Muscle of leg (tissue), 11 donors: ENCODE data around the gene BTBD9. TPM values are rescaled to one million over a fixed set of nuclear protein-coding genes. Genes with fewer than 3 reads are reported as not detected.

Experiments used
- DNase-seq: peaks from one replicate; pipeline ENCODE4 v3.0.0; 2013
- H3K27ac ChIP-seq: one replicate; pipeline ENCODE4 v1.5.1; 2013; ENCODE audit warnings: mild to moderate bottlenecking, low read length, control low read depth
- H3K27me3 ChIP-seq: one replicate; pipeline ENCODE4 v1.6.1; 2013; ENCODE audit warnings: low read length; ENCODE audit not compliant: control insufficient read depth, insufficient read depth
- H3K36me3 ChIP-seq: one replicate; pipeline ENCODE4 v1.6.1; 2013; ENCODE audit warnings: low read length; ENCODE audit not compliant: control insufficient read depth, insufficient read depth
- H3K4me1 ChIP-seq: one replicate; pipeline ENCODE4 v1.6.1; 2013; ENCODE audit warnings: low read length; ENCODE audit not compliant: control insufficient read depth, insufficient read depth
- H3K4me3 ChIP-seq: one replicate; pipeline ENCODE4 v1.5.1; 2013; ENCODE audit warnings: low read length, control low read depth
- H3K9me3 ChIP-seq: replicated peaks from 2 replicates; pipeline ENCODE4 v1.6.1; 2013; ENCODE audit warnings: low read depth, low read length; ENCODE audit not compliant: control insufficient read depth
- WGBS: methylation state at CpG from one replicate; pipeline ENCODE4 v1.1.5; 2013; ENCODE audit warnings: missing lambda C conversion rate; ENCODE audit not compliant: insufficient coverage; 5-methylcytosine and 5-hydroxymethylcytosine counted together
- polyA plus RNA-seq, 8 donors: library from polyadenylated mRNA; unstranded; fragments of 120-200 nt; gene quantifications; one replicate each; pipeline versions ENCODE4 v1.2.1 to v1.2.3, GENCODE V29; 2013; ENCODE audit warnings: inconsistent platforms in 1 of 8, low replicate concordance in 1 of 8; ENCODE audit not compliant: insufficient read length in 8 of 8, insufficient read depth in 1 of 8
- total RNA-seq: library from RNA; stranded (reverse); fragments of 120-200 nt; gene quantifications from one replicate; pipeline ENCODE4 v1.2.4, GENCODE V29; 2013

The BTBD9 gene
- total and polyA plus RNA-seq, 9 donors: 6.5 to 10.5 (median 8.2) TPM

DNA sequence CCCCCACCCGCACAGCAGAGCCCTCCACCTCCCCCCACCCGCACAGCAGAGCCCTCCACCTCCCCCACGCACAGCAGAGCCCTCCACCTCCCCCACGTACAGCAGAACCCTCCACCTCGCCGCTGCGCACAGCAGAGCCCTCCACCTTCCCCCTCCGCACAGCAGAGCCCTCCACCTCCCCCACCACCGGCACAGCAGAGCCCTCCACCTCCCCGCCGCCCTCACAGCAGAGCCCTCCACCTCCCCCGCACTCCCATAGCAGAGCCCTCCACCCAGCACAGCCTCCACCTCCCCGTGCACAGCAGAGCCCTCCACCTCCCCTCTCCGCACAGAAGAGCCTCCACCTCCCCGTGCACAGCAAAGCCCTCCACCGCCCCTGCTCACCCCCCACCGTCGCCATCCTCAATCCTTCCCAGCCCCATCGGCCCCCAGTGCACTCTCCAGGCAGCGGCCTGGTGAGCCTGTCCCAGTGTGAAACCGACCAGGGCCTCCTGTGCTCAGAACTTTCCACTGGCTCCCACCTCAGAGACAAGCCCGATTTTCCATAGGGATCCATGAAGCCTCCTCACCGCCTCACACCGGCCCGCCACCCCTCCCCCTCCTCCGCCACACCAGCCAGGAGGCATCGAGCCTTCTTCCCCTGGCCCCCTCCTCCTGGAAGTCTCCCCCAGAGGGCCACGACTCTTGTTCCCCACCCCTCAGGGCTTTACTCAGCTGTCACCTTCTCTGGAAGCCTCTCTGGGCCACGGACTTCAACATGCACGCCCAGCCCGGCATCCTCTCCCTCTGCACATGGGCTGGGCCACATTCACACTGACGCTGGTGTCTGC lies 473.1 kb downstream of the BTBD9 start:
- WGBS: 68% methylated on average over 19 of the region's 32 CpGs
- Histone ChIP-seq H3K27ac (no peak overlapping the region), H3K9me3 (no peaks in the 10 kb centered on the region), H3K27me3 (no peaks in the 10 kb centered on the region), H3K4me1 (peaks cover 25% of the 10 kb centered on the region), H3K36me3 (no peaks in the 10 kb centered on the region), H3K4me3 (no peak overlapping the region)
- DNase-seq: no peak

DNA sequence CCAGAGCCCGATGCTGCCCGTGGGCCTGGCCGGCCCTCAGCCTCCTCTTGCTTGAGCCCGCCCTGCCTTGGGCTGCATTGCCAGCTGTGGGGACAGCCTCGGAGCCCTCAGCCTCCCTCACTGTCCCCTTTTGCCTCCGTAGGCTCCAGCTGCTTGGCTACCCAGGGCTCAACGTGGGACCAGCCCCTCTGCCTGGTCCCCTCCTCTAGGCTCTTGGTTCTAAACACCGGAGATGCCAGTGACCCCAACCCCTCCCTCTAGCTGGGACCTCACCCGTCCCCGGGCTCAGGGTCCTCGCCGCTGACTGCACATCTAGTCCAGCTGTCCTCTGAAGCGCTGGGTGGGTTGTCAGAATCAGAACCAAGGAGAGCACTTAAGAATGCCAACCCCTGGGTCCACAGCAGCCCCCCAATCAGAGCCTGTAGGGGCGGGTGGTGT lies 475.0 kb downstream of the BTBD9 start:
- Histone ChIP-seq H3K27me3 (no peaks in the 10 kb centered on the region), H3K27ac (no peak overlapping the region), H3K9me3 (no peaks in the 10 kb centered on the region), H3K4me1 (peaks cover 20% of the 10 kb centered on the region), H3K36me3 (peaks cover 5% of the 10 kb centered on the region), H3K4me3 (no peak overlapping the region)
- 87% methylated on average over 7 of the region's 14 CpGs for WGBS
- DNase-seq: no peak

DNA sequence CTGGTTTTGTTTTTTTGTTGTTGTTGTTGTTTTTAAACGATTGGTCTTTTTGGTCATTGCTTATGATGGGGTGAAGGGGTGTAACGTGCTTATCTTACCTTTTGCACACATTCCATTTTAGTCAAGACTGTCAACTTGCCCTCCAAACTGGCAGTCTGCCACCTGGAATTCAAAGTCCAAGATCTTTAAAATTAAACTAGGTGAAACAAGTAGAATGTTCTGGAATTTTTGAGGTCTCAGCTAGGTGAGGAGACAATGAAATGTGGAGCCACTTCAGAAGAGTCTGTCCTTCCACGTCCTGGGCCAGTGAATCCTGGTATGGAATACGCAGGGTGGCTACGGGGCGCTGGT lies 475.6 kb downstream of the BTBD9 start:
- H3K4me3 ChIP-seq: no peak overlapping the region
- H3K27me3 ChIP-seq: no peaks in the 10 kb centered on the region
- no peaks in the 10 kb centered on the region for H3K9me3 ChIP-seq
- WGBS: 96% methylated on average over 4 of the region's 6 CpGs
- no peak for DNase-seq
- no peak overlapping the region for H3K27ac ChIP-seq
- peaks cover 8% of the 10 kb centered on the region for H3K36me3 ChIP-seq
- peaks cover 17% of the 10 kb centered on the region for H3K4me1 ChIP-seq

DNA sequence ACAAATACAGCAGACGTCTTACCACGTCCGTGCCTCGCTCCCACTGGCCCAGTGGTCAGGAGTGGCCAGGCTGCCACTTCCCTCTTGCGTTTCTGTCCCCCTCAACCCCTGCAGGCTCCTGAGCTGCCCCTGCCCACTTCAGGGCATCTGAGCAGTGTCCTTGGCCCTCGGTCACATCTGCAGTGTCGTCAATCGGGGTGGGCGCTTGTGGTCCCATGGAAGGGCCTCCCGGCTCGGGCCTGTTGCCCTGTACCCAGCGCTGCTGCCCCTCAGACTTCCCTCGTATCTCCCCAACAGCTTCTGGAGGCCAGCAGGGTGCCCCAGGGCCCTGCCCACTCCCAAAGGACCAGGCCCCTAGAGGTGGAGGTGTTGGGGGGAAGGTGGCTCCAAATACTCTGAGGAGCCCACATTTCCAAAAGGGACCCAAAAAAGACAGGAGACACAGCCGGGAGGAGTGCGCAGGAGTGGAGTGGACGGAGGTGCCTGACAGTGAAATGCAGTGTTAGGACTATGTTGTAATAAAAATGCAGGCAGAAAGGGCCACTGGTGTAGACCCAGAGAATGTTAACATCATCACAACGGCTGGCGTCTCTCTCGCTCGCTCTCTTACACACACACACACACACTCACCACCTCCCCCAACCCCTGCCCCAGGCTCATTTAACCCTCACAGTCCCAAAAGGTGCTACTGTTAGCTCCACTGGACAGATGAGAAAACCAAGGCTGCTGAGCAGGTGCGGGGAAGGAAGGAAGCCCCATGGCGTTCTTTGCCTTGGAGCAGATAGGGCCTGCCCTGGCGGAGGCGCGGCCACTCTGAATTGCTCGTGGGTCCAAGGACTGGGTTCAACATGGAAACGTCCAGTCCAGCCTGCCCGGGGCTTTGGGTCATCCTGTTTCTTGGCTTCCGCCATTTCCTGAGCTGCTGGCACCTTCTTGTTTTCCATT lies 476.3 kb downstream of the BTBD9 start:
- Histone ChIP-seq H3K27me3 (no peaks in the 10 kb centered on the region), H3K4me3 (no peak overlapping the region), H3K36me3 (peaks cover 9% of the 10 kb centered on the region), H3K27ac (no peak overlapping the region), H3K4me1 (peaks cover 11% of the 10 kb centered on the region), H3K9me3 (no peaks in the 10 kb centered on the region)
- WGBS: 74% methylated on average over 21 of the region's 29 CpGs
- DNase-seq: no peak

DNA sequence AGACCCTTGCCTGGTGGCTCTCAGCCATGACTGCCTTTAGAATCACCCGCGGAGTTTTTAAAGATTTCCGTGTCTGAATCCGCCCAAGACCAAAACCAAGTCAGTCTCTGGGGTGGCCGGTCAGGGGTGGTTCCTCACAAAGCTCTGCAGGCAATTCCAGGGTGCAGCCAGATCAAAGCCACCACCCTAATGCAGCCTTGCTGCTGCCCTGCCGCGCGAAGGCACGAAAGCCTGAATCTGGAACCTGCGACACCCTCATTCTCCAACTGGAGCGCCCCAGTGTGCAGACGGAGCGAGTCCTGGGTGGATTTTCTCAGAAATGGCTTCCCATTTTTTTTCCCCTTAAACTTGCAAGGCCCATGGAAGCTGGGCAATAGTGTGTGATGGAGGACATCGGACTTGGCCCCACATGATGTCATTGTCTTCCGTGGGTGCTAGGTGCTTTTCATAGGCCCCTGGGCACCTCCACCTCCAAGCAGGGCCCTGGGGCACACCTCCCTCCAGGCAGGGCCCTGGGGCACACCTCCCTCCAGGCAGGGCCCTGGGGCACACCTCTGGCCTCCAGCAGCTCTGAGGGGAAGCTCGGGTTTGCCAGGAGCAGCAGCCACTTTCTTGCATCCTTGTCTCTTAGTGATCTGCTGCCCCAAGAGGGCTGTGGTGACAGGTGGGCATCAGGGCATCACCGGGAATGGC lies 477.1 kb downstream of the BTBD9 start:
- H3K27ac ChIP-seq: no peak overlapping the region
- DNase-seq: no peak

DNA sequence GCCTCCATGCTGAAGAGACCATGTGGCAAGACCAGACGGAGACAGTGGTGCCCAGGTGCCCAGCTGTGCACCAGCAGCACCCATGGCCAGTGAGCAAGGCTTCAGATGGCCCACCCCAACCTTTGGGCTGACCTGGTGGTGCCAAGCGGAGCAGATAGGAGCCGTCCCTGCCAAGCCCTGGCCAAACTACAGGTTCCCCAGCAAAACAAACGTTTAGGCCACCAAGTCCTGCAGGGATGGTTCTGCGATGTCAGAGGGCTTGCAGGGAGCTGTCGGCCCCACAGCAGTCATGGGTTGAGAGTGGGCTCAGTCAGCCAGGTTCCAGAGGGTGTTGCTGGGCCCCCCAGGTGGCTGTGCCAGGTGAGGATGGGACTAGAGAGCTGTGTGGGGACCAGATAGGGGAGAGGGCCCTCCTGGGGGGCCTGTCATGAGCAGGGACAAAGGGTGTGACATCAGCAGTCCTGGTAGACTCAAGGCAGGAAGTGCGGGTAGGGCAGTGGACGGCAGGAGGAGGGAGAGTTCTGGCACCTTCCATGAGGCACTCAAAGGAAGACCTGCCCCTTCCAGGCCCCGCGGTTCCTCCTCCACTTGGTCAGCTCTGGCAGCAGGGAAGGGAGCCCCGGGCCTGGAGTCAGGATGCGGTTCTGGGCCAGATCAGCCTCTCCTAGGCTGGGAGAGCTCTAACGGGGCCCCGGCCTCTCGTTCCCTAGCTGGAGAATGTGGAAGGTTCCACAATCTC lies 477.8 kb downstream of the BTBD9 start:
- 83% methylated on average over 14 of the region's 15 CpGs for WGBS
- H3K36me3 ChIP-seq: peaks cover 9% of the 10 kb centered on the region
- no peak for DNase-seq
- H3K4me1 ChIP-seq: no peaks in the 10 kb centered on the region
- H3K27me3 ChIP-seq: no peaks in the 10 kb centered on the region
- no peaks in the 10 kb centered on the region for H3K9me3 ChIP-seq
- no peak overlapping the region for H3K27ac ChIP-seq
- H3K4me3 ChIP-seq: no peak overlapping the region

More for the DNA sequence above, 477.1 kb downstream of the BTBD9 start:
- WGBS: 93% methylated on average over 13 of the region's 17 CpGs
- Histone ChIP-seq H3K27me3 (no peaks in the 10 kb centered on the region), H3K36me3 (peaks cover 9% of the 10 kb centered on the region), H3K9me3 (no peaks in the 10 kb centered on the region), H3K4me1 (peaks cover 2% of the 10 kb centered on the region), H3K4me3 (no peak overlapping the region)

DNA sequence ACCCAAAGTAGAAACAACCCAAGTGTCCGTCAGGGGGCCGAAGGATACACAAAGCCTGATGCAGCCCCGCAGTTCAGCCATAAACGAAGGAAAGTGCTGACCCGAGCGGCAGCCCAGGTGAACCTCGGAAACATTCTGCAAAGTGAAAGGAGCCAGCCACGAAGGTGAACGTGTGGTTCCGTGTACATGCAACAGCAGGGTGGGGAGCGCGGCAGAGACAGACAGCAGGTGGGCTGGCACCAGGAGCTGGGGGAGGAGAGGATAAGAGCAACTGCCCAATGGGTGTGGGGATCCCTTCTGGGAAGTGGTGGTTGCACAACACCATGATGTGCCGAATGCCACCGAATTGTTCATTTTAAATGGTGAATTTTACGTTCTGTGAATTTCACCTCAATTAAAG lies 478.4 kb downstream of the BTBD9 start:
- Histone ChIP-seq H3K4me3 (no peak overlapping the region), H3K9me3 (no peaks in the 10 kb centered on the region), H3K27me3 (no peaks in the 10 kb centered on the region), H3K4me1 (no peaks in the 10 kb centered on the region), H3K36me3 (peaks cover 9% of the 10 kb centered on the region), H3K27ac (no peak overlapping the region)
- 94% methylated on average over 12 of the region's 15 CpGs for WGBS
- DNase-seq: no peak

DNA sequence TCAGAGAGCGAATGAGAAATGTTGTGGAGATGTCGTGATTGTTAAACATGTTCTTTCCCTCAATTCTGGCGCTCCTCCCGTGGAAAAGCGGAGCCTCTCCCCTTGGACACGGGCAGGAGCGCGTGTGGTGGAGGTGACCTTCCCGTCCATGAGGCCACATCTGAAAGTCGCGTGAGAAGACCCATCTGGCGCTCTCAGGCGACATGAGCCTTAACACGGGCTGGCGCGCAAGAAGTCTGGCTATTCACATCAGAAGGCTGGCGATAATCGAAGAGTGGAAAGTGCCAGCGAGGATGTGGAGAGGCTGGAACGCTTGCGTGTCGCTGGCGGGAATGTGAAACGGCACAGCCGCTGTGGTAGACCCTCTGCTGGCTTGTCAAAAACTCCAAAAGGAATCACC lies 478.9 kb downstream of the BTBD9 start:
- no peaks in the 10 kb centered on the region for H3K4me1 ChIP-seq
- no peak overlapping the region for H3K4me3 ChIP-seq
- no peaks in the 10 kb centered on the region for H3K9me3 ChIP-seq
- no peak overlapping the region for H3K27ac ChIP-seq
- H3K27me3 ChIP-seq: no peaks in the 10 kb centered on the region
- no peak for DNase-seq
- WGBS: 96% methylated on average over 25 of the region's 25 CpGs
- H3K36me3 ChIP-seq: peaks cover 9% of the 10 kb centered on the region

DNA sequence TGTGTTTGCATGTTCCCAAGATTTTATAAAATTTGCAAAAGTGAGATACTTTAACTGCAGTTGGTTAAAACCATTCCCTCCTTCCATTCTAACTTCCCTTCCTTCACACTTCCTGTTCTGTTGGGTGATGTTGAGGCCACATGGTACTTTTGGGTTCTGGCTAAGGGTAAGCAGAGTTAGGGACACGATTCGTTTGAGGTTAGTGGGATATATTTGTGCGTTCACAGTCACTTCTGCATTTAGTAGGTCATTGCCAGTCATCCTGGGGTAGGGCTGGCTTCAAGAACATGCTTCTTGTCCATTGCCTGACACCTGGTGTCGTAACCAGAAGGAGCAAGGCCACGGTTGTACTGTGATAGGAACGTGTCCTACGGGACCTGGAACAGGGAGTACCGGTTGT lies 480.1 kb downstream of the BTBD9 start:
- Histone ChIP-seq H3K27ac (no peak overlapping the region), H3K36me3 (peaks cover 12% of the 10 kb centered on the region), H3K4me3 (no peak overlapping the region), H3K4me1 (peaks cover 11% of the 10 kb centered on the region), H3K27me3 (no peaks in the 10 kb centered on the region), H3K9me3 (no peaks in the 10 kb centered on the region)
- no peak for DNase-seq
- WGBS: 82% methylated on average over 5 of the region's 8 CpGs
